HG03064 (cell line): ENCODE results near the gene PKDCC.

Source experiments
- ATAC-seq: cut with Tn5 transposase; IDR thresholded peaks from one replicate; pipeline ENCODE4 v1.9.1; 2021; ENCODE audit warnings: low read depth; ENCODE audit not compliant: unreplicated experiment

Gene PKDCC, protein sequence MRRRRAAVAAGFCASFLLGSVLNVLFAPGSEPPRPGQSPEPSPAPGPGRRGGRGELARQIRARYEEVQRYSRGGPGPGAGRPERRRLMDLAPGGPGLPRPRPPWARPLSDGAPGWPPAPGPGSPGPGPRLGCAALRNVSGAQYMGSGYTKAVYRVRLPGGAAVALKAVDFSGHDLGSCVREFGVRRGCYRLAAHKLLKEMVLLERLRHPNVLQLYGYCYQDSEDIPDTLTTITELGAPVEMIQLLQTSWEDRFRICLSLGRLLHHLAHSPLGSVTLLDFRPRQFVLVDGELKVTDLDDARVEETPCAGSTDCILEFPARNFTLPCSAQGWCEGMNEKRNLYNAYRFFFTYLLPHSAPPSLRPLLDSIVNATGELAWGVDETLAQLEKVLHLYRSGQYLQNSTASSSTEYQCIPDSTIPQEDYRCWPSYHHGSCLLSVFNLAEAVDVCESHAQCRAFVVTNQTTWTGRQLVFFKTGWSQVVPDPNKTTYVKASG

DNA sequence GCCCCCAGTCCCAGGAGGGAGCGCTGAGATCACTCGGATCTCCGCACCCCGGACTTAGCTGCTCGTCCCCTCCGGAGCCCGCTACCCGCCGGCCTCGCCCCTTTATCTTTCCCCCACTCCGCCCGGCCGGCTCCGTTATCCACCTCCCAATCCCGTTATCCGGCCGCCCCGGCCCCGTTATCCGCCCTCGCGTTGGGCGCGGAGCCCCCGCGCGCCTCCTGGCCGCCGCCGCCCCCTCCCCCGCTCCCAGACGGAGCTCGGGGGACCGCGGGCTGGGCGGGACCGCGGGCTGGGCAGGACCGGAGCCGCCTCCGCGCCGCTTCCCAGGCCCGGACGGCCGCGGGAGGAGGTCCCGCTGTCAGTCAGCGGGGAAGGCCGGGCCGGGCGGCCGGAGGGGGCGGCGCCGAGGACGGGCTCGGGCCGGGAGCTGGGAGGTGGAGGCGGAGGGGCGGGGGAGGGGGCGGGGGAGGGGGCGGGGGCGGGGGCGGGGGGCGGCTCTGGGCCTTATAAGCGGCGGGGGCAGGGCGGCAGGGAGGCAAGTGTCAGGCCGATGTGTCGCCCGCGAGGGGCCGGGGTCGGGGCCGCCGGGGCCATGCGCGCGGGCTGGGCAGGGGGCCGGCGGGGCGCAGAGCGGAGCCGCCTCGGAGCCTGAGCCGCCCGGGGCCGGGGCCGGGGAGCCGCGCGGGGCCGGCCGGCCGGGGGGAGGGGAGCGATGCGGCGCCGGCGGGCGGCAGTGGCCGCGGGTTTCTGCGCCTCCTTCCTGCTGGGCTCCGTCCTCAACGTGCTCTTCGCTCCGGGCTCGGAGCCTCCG, at the start of gene PKDCC:
TSS of gene PKDCC (plus strand) at position 534 of the 811 bp plus-strand sequence. CDS start at position 713, 179 bp downstream.
- ATAC-seq = peak; percentile 53

DNA sequence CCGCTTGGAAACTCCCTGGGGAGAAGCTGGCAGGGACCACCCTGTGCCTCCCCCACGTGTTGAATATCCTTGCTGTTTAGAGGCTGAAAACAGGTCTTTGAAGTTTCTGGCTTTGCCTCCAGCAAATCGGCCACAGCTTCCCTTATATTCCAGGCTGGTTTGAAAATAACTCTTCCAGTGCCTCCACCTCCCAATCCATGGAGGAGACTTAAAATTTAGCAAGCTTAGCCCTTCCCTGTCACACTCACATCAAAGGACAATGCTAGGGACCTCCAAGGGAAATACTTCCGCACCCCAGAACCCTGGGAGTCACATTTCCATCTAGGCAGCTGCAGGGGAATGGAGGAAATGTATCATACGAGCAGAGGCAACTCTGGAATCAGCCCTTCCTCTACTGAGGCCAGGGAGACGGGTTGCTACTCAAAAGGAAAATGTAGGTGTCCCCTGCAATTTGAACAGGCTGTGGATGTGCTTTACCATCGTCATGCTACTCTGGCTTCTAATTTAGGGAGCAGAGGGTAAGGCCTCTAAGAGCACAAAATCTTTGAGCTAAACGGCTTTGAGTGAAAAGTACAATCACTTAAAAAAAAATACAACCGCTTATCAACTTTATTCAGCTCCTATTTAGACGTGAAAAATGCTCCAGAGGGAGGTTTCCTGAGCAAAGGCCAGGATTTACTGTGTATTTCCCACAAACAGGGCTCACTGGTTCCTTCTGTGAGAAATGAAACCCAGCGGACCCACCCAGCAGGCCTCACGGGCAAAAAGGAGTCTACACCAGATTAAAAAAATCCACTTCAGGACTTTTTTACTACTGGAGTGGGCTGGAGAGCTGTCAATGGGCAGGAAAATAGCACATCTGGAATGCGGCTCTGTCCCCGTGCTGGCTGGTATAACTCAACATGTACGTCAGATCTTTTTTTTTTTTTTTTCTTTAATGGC, 49.4 kb upstream of the PKDCC start:
- ATAC-seq = no peak

DNA sequence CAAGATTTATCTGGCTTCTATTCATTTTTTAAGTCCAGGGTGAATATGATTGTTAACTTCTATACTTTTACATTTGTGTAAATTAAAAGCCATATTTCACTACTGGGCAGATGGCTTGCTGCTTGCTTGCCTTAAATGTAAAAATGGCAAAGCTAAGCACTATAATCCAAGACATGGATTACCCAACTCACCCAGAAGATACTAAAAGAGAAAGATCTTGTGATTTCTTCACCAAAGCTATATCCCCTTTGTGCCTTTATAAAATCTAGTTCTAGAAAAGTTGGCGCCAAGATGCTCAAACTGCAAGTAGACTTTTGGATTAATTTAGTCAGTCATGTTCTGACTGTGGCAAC, 48.7 kb upstream of the PKDCC start:
- no peak for ATAC-seq

DNA sequence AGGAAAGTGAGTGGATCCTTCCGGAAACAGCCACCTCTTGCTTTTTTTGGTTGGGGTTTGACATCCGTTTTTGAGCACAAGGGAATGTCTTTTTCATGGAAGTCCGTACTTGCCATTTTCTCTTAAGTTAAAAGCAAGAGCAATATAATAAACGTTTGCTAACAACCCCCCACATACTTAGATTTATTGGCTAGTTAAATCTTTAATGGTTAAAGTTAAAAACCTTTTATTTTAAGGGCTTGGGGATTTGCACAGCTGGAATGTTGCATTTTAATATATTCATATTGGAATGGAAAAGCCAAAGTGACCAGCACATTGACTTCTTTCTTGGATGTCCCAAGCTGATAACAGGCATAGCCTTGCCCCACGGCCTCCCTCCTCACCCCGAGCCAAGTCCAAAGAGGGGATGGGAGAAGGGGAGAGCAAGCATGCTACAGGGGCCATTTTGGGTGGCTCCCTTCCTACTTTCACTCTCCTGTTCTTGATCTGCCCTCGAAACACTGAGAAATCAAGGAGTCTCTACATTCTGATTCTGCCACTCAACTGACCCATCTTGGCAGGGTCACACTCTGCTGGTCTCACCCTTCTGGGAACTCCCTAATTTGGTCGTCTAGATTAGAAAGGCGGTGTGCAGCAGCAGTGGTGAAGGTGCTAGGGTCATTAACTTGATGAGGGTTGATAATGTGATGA, 48.1 kb upstream of the PKDCC start:
- no peak for ATAC-seq

DNA sequence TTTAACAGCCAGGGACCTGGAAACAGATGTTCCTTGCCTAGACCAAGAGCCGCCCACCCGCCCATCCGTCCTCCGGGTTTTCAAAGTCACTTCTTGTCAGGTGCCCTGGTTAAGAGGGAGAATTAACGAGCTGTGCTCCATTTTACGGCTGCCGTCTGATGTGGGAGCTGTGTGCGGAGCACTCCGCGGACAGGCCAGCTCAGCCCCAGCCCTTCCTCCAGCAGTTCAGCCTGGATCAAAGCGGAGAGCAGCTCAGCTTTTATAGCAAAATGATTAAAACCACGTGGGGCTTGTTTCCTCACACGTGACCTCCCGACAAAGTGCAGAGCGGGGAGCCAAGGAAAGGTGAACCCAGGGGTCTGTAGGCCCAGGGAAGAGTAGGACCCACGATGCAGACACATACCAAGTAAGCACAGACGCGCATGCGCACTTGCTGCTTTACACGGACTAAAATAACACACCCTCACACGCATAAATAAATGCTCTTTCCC, 46.1 kb upstream of the PKDCC start:
- no peak for ATAC-seq

DNA sequence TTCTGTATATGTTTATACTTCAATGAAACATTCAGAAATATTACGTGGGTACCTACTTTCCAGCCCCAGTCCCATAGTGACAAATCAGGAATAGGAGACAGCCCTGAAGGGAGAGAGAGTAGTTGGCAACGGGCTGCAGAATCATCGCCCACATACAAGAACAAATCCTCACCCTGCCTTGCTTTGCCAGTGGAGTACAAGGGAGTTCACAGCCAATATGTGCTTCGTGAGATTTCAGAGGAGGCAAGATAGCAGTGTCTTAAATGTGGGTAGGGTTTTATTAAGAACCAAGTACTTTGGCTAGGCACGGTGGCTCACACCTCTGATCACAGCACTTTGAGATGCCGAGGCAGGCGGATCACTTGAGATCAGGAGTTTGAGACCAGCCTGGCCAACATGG, 40.3 kb upstream of the PKDCC start:
- no peak for ATAC-seq

DNA sequence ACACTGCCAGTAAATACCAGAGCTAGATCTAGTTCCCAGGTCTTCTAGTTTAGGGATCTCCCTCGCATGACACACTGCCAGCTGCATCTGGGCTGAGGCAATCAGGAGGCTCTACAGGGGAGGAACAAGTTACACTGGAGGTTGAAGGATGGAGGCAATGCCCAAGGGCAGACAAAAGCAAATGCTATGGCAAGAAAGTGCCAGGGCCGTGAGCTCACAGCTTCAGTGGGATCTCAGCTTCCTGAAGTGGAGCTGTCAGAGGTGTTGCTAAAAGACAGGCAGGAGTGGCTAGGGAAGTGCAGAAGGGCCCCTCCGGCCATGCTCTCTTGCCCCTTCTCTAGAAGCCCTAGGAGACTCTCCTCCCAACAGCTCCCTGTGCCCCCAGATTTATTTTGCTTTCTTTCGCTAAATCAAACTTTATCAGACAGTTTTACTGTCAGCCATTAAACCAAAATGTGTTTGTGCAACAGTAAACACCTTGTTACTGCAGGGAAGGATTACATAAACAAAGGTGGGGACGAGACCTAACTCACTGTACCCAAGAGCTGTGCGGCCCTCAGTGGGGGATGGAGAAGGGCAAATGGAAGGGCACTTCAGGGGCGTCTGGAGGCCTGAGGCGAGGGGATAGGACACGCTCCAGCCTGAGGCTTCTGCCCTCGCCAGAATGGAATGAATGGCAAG, 39.4 kb upstream of the PKDCC start:
- no peak for ATAC-seq

DNA sequence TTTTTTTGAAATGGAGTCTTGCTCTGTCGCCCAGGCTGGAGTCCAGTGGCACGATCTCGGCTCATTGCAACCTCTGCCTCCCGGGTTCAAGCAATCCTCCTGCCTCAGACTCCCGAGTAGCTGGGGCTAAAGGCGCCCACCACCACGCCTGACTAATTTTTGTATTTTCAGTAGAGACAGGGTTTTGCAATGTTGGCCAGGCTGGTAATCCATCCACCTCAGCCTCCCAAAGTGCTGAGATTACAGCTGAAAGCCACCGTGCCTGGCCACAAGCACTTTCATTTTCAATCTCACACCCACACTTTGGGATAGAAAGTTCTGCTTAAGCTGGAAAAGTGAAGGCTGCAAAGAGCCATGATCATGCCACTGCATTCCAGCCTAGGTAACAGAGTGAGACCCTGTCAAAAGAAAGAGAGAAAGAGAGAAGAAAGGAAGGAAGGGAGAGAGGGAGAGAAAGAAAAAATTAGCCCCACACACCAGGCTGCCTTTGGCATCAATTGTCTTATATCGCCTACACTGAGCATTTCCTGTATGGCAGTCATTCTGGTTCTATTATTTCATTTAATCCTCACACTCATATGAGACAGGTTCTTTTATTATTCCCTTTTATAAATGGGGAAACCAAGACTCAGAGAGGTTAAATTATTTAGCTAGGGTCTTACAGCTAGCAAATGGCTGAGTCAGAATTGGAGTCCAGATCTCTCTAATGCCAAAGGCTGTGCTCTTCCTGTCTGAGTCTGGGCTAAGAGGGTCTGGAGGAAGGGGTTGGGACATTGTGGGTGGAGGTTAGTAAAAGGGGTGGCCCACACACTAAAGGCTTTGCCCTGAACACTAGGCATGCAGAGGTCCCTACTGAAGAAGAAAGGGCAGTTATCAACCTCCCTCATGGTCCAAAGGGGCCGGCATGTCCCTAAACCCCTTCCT, 37.9 kb upstream of the PKDCC start:
- ATAC-seq = no peak

DNA sequence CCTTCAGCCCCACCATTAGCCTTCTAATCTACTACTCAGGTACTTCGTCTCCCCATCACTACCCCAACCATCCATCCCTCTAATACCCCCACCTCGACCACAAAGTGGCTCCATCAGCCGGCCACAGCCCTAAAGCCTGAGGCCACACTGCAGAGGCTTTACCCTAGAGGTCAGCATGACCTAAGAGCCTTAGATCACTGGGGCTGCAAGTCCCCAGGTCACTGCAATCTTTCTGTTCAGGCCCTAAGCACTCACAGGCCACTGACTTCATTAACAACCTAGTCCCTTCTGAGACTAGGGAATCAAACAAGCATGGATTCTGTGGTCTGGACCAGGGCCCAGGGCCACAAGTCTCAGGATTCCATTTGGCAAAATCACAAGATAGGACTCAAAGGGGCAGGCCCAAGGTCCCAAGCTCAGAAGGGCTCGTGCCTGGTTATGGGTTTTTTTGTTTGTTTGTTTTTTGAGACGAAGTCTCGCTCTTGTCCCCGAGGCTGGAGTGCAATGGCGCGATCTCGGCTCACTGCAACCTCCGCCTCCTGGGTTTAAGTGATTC, 37.0 kb upstream of the PKDCC start:
- ATAC-seq = no peak

DNA sequence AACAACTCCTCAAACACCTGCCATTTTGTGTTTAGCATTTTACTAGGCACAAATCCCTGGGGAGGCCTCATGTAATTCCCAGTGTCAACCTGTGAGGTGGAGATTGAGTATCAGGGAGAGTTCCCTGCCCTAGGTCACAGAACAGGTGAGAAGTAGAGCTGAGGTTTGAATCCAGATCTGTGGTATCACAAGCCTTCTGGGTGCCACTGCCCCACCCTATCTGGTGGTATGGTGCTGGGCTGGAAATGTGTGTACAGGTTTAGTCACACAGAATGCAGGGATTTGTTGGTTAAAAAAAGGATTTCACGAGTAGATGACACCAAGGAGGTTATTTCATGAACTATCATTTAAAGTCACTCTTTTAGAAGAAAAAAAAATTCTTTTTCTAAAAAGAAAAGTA, 35.7 kb upstream of the PKDCC start:
- no peak for ATAC-seq

DNA sequence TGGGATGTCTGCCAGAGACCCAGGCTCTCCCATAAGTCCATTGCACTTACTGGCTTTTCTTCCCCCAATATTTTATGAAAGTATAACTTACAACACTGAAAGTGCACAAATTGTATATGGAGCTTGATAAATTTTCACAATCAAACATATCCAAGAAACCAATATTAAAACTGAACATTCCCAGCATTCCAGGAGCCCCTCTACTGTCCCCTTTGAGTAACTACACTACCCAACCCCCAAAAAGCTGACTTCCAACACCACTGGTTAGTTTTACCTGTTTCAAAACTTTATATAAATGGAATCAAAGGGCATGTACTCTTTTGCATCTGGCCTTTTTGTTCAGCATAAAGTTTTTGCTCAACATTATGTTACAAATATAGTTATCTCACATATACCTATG, 35.2 kb upstream of the PKDCC start:
- no peak for ATAC-seq

DNA sequence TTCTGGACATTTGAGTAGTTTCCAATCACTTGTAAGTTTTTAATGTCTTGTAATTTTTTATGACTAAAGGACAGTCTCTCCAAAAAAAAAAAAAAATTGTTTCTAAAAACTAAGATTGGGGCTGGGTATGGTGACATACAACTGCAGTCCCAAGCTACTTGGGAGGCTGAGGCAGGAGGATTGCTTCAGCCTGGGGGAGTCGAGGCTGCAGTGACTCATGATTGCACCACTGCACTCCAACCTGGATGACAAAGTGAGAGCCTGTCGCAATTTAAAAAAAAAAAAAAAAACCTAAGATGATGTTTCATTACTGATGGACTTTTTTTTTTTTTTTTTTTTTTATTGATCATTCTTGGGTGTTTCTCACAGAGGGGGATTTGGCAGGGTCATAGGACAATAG, 34.4 kb upstream of the PKDCC start:
- ATAC-seq = no peak

DNA sequence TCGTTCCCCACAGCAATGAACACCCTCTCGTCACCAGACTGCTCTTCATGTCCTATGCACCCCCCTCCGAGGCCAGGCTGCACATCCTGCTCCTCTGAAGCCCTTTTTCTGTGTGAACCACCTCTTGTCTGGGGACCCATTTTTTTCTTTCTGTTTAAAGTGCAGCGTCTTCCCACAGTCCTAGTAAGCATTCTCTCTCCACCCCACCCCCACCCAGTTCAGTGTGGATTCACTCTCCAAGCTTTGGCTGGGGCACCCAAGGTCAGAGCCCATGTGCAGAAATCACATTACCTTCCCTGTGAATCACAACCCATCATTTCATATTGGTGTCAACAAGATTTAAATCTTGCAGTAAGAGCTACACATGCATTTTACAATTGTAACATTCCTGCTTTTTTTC, 26.4 kb upstream of the PKDCC start:
- ATAC-seq = no peak

DNA sequence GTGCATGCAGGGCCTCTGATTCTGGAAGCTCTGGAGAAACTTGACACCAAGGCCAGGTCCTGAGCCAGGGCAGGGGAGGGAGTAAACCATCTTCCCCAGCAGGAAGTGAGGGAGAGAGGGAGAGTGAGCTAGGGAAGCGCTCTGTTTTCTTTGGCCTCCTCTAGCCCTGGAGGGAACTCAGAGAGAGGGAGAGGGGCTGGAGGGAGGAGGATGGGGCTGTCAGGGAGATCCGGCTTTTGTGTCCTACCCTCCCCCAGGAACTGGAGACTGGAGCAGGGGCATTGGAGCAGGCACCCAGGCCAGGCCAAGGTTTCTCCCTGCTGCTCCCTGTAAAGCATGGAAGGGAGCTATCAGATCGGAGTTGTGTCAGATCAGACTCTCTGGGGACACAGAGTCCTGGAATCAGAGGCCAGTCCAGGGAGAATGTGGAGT, 22.7 kb upstream of the PKDCC start:
- no peak for ATAC-seq

DNA sequence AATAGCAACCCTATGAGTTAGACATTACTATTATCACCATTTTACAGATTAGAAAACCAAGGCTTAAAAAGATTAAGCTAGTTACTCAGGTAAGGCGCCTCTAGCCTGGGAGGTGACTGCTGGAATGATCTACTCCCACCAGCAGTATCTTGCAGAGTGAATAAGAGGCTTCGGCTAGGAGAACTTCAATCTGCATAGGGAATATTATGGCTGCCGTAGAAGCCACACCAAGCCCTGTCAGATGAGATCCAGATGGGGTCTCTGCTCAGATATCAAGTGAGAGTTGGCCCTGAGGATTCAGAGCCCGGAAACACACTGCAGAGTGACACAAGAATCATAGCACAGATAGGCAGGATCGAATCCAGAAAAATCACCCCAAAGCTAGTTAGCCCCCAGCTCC, 21.5 kb upstream of the PKDCC start:
- ATAC-seq = no peak

DNA sequence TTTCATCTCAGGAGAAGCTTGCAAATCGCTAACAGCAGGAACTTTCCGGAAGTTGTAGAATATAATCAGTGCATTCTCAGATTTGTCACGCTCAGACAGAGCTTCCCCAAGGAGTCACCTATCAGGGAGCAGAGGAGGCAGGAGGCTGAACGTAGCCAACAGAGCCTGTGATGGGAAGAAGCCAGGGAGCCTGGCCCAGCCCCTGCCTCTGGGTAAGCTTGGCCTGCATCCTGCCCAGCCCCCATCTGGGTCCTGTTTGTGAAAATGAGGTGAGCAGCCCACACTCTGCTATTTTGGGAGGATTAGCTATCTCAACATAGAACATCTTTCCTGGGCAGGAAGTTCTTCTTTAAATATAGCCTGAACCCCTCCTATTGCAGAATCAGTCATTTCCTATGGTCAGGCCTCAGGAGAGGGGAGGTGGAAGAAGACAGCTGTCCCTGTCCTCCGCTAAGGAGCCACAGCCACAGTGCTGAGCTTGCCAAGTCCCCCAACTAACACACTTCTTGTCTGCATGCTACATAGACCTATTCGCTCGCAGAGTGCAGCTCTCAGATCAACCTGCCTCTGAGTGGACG, 19.2 kb upstream of the PKDCC start:
- ATAC-seq = peak; percentile 84

DNA sequence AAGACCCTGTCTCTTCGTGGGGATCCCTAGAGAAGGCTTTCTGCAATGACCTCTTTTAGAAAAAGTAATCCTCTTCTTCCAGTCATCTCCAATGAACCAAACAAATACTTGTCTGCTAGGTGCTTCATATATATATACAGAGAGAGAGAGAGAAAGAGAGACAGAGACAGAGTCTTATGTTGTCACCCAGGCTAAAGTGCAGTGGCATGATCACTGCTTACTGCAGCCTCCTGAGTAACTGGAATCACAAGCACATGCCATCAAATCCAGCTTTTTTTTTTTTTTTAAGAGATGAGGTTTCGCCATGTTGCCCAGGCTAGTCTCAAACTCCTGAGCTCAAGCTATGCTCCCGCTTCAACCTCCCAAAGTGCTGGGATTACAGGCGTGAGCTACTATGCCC, 18.6 kb upstream of the PKDCC start:
- peak; percentile 20 for ATAC-seq
